ENCODE data around the gene GNAI2.
"Not testable (repeated sequence)": the region's sequence is repeated elsewhere in the genome, so short reads cannot be mapped to it uniquely, and the experiment has no call there.

Gene GNAI2

GRCh38 chr3:50227390-50228183 is 8.4 kb upstream of the GNAI2 start:
- TF ChIP-seq POLR2A (IDR thresholded peaks at IDR 0.05; ENCODE audit: low read depth, low read length) = peak; percentile 26
- FAIRE-seq = no peak
- DNase-seq (ENCODE audit: insufficient read length, low spot score) = peak; percentile 95

GRCh38 chr3:50228184-50228763 is 7.7 kb upstream of the GNAI2 start:
- not testable (repeated sequence) for FAIRE-seq; DNase-seq (ENCODE audit: insufficient read length, low spot score)

GRCh38 chr3:50229490-50229889 is 6.5 kb upstream of the GNAI2 start:
- FAIRE-seq = no peak
- no peak for DNase-seq (ENCODE audit: insufficient read length, low spot score)
- no peak for TF ChIP-seq POLR2A (IDR thresholded peaks at IDR 0.05; ENCODE audit: low read depth, low read length)

- no peak for TF ChIP-seq POLR2A (IDR thresholded peaks at IDR 0.05; ENCODE audit: low read depth, low read length)
- DNase-seq (ENCODE audit: insufficient read length, low spot score) (no peak), FAIRE-seq (no peak)
These were observed 5.8 kb upstream of the GNAI2 start for GRCh38 chr3:50230104-50230793.

- TF ChIP-seq POLR2A (IDR thresholded peaks at IDR 0.05; ENCODE audit: low read depth, low read length) = no peak
- DNase-seq (ENCODE audit: insufficient read length, low spot score) (no peak), FAIRE-seq (no peak)
These were observed 5.2 kb upstream of the GNAI2 start for GRCh38 chr3:50230794-50231125.

- no peak for TF ChIP-seq POLR2A (IDR thresholded peaks at IDR 0.05; ENCODE audit: low read depth, low read length)
- DNase-seq (ENCODE audit: insufficient read length, low spot score) (no peak), FAIRE-seq (no peak)
These were observed 4.4 kb upstream of the GNAI2 start for GRCh38 chr3:50231581-50231980.

- TF ChIP-seq POLR2A (IDR thresholded peaks at IDR 0.05; ENCODE audit: low read depth, low read length) = no peak
- FAIRE-seq (no peak), DNase-seq (ENCODE audit: insufficient read length, low spot score) (no peak)
These were observed 3.7 kb upstream of the GNAI2 start for GRCh38 chr3:50232303-50232702.

GRCh38 chr3:50233176-50233575 is 2.8 kb upstream of the GNAI2 start:
- FAIRE-seq (no peak), DNase-seq (ENCODE audit: insufficient read length, low spot score) (no peak)
- TF ChIP-seq POLR2A (IDR thresholded peaks at IDR 0.05; ENCODE audit: low read depth, low read length) = no peak

- FAIRE-seq = no peak
- no peak for TF ChIP-seq POLR2A (IDR thresholded peaks at IDR 0.05; ENCODE audit: low read depth, low read length)
- DNase-seq (ENCODE audit: insufficient read length, low spot score) = no peak
These were observed 604 bp downstream of the GNAI2 start for GRCh38 chr3:50236484-50237132.

GRCh38 chr3:50237133-50237651 is 1.2 kb downstream of the GNAI2 start:
- DNase-seq (ENCODE audit: insufficient read length, low spot score) (no peak), FAIRE-seq (no peak)
- TF ChIP-seq POLR2A (IDR thresholded peaks at IDR 0.05; ENCODE audit: low read depth, low read length) = peak; percentile 10; the same call in 1 of the 2 replicates

- FAIRE-seq = no peak
These were observed 1.9 kb downstream of the GNAI2 start for GRCh38 chr3:50237754-50238548.

GRCh38 chr3:50238549-50239026 is 2.6 kb downstream of the GNAI2 start:
- DNase-seq (ENCODE audit: insufficient read length, low spot score) (peak; percentile 63), FAIRE-seq (no peak)
- no peak for TF ChIP-seq POLR2A (IDR thresholded peaks at IDR 0.05; ENCODE audit: low read depth, low read length)

More at GRCh38 chr3:50237754-50238548, 1.9 kb downstream of the GNAI2 start:
- TF ChIP-seq POLR2A (IDR thresholded peaks at IDR 0.05; ENCODE audit: low read depth, low read length) = peak; percentile 61
- peak; percentile 88 for DNase-seq (ENCODE audit: insufficient read length, low spot score)

- DNase-seq (ENCODE audit: insufficient read length, low spot score) (no peak), FAIRE-seq (no peak)
- TF ChIP-seq POLR2A (IDR thresholded peaks at IDR 0.05; ENCODE audit: low read depth, low read length) = no peak
These were observed 3.6 kb downstream of the GNAI2 start for GRCh38 chr3:50239649-50240048.

Data from H54 (cell line).